ENCODE results near the gene ASGR1.

Gene ASGR1

DNA sequence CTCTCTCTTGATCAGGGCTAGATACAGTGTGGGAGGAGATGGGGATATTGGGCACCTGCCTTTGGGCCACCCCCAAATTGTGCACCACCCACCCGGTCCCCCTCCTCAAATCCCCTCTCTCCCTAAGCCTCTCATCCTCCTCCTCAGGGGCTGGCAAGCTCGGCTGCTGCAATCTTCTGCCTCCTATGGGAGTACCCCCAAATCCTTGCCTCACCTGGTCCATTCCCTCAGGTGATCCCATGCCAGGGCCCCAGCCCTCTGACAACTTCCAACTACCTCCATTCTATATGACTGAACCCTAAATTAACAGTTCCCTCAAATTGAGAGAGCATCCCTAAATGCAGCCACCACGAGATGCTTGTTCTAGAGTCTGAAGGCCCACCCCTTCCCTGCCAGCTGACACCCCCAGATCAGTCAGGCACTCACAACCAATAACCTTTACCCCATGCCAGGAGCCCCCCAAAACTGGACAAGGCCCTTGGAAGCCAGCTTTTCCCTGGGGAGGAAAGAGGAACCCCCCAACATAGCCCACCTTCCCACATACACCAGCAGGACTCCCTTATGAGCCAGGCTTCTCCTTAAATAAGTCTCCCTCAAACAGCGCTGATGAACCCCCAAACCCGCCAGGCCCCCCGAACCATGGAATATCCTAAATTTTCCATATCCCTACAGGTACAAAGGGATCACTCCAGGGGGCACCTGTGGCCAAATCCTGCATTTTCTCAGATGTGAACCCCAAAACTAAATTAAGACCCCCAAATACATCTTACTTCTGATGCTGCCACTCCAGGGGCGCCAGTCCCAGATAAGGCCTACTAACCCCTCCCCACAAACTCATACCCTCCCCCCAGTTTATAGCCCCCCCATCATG, 37.3 kb upstream of the ASGR1 start:
- DNase-seq (ENCODE audit: low spot score) = no peak

DNA sequence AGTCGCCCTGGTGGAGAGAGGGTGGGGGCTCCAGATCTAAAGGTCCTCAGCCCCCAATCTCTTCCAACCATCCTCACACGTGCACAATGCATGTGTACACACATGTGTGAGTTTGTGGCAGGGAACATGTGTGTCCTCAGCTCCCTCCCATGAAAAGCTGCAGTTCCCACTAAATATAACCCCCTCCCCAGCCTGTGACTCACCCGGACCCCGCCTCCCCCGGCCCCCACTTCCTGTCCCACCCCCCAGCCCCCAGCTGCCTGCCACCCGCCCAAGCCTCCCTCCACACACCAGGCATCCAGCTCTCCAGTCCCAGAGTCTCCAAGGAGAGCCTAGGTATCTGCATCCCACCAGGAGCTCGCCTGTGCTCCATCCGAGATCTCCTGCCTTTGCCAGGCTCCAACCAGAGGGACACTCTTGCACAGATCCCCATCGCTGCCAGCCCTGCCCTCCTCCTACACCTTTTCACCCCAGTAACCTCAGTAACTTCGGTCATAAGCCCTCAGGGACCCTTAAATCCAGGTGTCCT, 36.5 kb upstream of the ASGR1 start:
- DNase-seq (ENCODE audit: low spot score) = no peak

DNA sequence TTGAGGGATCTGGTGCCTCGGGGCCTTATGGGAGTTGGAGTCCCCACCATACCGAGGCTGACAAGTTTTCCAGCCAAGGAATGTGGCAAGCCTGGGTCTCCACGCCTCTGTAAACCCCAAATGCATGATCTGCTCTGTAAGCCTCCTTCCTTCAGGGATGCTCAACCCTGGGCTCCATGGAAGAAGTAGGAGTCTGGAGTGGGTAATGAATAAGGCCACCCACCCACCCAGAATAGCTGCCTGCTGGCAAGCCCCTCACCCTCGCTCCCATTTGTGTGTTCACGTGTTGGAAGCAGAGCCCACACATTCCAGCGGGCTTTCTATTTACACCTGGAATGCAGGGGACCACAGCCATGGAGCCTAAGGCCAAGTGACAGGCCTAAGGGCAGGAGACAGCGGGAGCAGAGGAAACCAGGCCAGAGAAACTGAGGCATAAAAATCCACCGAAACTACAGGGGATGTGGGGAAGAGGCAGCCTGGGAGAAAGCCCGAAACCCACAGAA, 36.0 kb upstream of the ASGR1 start:
- no peak for DNase-seq (ENCODE audit: low spot score)

DNA sequence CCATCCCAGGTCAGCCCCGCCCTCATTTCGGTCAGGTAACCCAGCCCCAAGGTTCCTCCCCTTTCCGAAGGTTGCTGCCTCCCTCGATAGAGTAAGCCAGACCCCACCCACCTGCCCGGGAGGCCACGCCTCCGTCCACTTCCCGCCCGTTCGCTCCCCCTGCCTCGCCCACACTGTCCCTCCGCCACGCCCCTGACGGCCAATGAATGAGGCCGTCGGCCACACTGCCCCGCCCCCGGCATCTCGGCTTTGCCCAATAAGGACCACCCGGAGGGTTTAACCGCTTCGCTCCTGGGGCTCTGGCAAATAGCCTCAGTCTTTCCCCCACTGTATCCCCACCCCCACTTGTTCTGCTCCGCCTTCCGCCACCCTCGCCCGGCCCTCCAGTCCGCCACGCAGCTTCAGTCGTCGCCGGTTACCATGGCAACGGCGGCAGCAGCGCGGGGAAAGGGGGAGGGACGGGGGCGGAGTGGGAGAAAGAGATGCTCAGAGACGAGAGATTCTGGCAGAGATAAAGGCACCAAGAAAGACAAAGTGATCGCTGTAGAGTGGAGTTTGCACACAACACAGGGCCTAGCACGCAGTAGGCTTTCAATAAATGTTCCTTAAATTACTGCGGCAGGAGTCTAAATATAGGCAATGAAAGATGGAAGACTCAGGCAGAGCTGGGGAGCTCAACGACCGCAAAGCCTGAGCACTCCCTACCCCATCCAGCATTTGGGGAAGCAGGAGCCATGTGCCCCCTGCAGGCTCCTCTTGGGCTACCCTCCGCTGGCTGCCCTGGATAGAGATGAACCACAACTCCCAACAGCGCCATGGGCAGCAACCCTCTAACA, 35.3 kb upstream of the ASGR1 start:
- peak; percentile 94 for DNase-seq (ENCODE audit: low spot score)

DNA sequence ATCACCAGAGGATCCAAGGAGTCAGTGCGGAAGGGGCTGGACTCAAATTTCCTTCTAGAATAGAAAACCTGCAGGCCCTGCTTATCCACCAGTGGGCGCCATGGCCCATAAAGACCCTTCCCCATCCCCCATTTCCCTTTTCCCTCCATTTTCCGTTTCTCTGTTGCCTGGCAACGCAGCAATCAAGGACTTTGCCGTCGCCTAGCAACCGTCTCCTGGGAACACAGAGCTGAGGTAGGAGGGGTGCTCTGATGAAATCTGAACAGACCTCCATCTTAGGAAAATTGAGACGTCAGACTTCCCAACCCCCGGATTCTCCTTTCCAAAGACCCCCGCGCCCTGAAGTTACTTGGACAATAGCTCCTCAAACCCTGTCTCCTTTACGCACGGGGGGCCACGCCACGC, 34.7 kb upstream of the ASGR1 start:
- DNase-seq (ENCODE audit: low spot score) = peak; percentile 82

DNA sequence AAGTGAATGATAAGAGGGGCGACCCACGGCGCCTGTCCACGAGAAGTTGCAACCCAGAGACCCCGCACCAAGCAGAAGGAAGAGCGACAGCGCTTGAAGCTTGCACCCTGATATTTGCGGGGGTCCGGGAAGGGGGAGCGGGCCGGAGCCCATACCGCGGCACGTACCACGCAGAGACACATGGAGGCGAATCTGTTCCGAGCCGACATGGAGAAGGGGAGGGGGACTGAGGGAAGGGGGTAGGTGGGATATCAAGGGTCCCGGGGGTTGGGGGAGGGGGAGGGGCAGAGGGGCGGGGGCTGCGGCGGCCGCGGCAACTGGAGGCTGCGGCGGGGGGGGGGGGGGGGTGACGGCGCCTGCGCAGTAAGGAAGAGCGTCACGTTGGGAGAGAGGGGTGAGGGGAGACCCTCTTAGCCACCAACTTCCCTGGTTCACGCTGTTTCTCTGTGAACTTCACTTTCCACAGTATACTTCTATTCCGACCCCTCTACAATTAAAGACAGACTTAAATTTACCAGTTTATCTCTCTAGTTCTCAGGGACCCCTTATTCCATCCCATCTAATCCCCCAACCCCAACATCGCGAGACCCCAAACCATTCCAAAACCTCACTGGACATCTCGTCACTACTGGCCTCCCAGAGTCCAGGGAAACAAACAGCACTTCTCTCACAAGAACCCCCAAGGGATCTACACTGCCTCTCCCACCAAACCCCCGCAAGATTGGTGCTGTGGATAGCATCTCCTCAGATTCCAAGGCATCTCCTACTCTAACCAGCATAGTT, 32.5 kb upstream of the ASGR1 start:
- DNase-seq (ENCODE audit: low spot score) = no peak

GRCh38 chr17:7208754-7209460, 29.7 kb upstream of the ASGR1 start:
- no peak for DNase-seq (ENCODE audit: low spot score)

GRCh38 chr17:7208027-7208571, 28.9 kb upstream of the ASGR1 start:
- DNase-seq (ENCODE audit: low spot score) = peak; percentile 42

DNA sequence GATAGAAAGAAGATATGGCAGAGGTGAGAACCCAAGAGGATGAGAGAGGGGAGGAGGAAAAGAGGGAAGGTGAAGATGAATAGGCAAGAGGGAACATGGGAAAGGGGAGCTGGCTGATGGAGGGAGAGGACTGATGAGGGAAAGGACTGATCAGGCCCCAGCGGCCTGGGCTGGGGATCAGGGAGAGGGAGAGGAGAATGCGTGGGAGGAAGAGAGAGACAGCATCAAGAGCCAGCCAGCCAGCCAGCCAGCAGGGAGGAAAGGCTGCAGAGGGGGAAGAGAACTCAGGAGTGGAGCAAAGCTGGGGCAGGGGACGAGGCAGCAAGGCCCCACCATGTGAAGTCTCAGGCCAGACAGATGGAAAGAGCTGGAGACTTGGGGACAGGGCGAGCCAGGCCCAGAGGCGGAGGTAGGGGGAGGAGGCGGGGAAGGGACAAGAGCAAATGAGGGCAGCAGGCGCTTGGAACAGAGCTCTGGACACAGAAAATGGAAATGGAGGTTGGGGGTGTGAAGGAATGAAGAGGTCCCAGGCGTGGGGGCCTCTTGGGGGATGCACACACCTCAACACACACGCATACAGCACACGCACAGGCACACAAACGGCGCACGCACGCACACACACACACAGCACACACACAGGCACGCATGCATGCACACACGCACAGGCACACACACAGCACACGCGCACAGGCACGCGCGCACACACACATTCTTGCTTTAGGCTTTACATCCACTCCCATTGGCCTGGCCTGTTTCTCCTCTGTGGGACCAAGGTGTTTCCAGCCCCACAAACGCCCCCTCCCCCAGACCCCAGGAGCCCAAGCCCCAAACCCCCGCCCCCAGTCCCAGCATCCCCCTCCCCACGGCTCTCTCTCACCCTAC, 28.2 kb upstream of the ASGR1 start:
- DNase-seq (ENCODE audit: low spot score) = no peak

DNA sequence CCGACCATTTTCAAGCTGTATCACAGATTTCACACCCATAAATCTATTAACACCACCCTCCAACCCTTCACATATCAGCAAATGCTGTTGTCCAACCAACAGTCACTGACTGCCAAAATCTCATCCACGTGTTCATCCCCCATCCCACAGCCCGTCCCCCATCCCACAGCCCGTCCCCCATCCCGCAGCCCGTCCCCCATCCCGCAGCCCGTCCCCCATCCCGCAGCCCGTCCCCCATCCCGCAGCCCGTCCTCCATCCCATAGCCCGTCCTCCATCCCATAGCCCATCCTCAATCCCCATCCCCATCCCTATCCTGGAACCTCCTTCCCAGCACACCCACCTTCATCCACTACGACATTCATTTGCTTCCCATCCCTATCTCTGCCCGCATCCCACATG, 26.4 kb upstream of the ASGR1 start:
- DNase-seq (ENCODE audit: low spot score) = no peak

- DNase-seq (ENCODE audit: low spot score) = peak; percentile 96
Measured at GRCh38 chr17:7204828-7205461, 25.8 kb upstream of the ASGR1 start.

- DNase-seq (ENCODE audit: low spot score) = no peak
Measured at GRCh38 chr17:7204336-7204735, 25.2 kb upstream of the ASGR1 start.

DNA sequence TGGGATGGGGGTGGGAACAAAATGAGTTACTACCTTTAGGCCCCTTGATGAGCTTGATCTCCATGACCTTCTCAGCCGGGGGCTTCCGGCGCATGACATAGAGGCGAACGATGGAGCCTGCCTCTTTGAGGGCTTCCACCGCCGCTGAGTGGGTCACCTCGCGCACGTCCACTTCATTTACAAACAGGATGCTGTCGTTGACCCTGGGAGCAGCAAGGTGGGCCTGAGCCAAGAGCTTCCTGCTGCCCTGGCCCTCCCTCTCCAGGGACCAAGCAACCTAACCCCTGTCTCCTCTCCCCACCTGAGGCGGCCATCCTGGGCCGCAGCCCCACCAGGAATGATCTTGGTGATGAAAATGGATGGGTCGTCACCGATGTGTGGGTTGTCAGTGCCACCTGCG, 24.2 kb upstream of the ASGR1 start:
- no peak for DNase-seq (ENCODE audit: low spot score)

GRCh38 chr17:7196651-7197401, 17.7 kb upstream of the ASGR1 start:
- no peak for DNase-seq (ENCODE audit: low spot score)

- no peak for DNase-seq (ENCODE audit: low spot score)
Measured at GRCh38 chr17:7195971-7196370, 16.8 kb upstream of the ASGR1 start.

DNA sequence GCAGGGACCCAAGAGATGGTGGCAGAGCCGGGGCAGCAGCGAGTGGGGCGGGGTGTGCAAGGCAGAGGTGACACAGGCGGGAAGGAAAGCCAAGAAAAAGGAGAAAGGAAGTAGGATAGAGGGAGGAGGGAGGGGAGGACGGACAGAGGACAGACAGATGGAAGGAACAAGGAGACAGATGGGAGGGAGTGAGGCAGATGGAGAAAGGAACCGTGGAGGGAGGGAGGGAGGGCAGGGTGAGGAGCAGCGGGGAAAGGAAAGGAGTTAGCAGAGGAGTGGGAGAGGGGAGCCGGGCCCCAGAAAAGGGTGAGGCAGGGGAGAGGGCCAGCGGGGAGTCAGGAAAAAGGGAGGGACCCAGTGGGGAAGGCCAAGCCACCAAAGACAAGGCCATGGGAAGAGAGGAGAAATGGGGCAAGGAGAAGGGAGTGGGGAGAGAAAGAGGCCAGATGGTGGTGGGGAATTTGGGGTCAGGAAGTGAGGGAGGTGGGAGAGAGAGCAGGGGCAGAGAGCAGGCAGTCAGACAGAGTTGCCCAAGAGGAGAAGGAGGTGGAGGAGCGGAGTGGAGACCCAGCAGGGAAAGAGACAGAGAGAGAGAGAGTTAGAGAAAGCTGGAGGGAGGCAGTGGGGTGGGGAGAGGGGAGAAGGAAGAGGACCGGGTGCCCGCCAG, 13.2 kb upstream of the ASGR1 start:
- no peak for DNase-seq (ENCODE audit: low spot score)

GRCh38 chr17:7191571-7192270, 12.6 kb upstream of the ASGR1 start:
- peak; percentile 92 for DNase-seq (ENCODE audit: low spot score)

- DNase-seq (ENCODE audit: low spot score) = no peak
Measured at GRCh38 chr17:7191069-7191468, 11.9 kb upstream of the ASGR1 start.

Data from iPS-NIHi11 (cell line).